ENCODE results near the gene UPK3A. TPM values are rescaled to one million over a fixed set of nuclear protein-coding genes. Genes with fewer than 3 reads are reported as not detected.

The UPK3A gene
- total and polyA plus RNA-seq, 2 of the 13 experiments (the other 11 are each of a cell fraction or from before 2014, with no cell fraction given), result 10.5 to 13.8 TPM

- TF ChIP-seq ARID3A (IDR thresholded peaks at IDR 0.05; ENCODE audit: low read depth, low read length) (no peak), ZGPAT (CRISPR knock-in tag; IDR thresholded peaks at IDR 0.05) (no peak), ATF4 (CRISPR knock-in tag; IDR thresholded peaks at IDR 0.05) (no peak), NCOA2 (CRISPR knock-in tag; IDR thresholded peaks at IDR 0.05) (no peak; the same call in 1 of the 2 replicates), ZNF724P (CRISPR knock-in tag; IDR thresholded peaks at IDR 0.05; ENCODE audit: borderline replicate concordance) (no peak), YY1 (IDR thresholded peaks at IDR 0.05; ENCODE audit: insufficient read depth, insufficient replicate concordance, low read depth, low read length) (no peak), ZNF83 (CRISPR knock-in tag; IDR thresholded peaks at IDR 0.05; ENCODE audit: borderline replicate concordance) (no peak)
Observed at GRCh38 chr22:45272498-45272897, 12.3 kb upstream of the UPK3A start (continued).

- Histone ChIP-seq H2AFZ (ENCODE audit: low read length) (no peak overlapping the region), H4K20me1 (ENCODE audit: insufficient read depth, low read length) (no peaks in the 10 kb centered on the region), H3K4me3 (replicated peaks in 1 of 3; ENCODE audit: insufficient read depth in 1 of 3, low read depth in 2 of 3, low read length in 3 of 3) (peak overlapping the region; percentile 17 to 64 (median 43); a peak in 4 of 6 replicates), H3K36me3 (replicated peaks in 1 of 2; ENCODE audit: control insufficient read depth in 1 of 2, insufficient read depth in 2 of 2, low read length in 2 of 2) (no peaks in the 10 kb centered on the region), H3K4me2 (ENCODE audit: low read depth, low read length) (peak overlapping the region; percentile 82), H3K9me3 (ENCODE audit: low read length) (no peaks in the 10 kb centered on the region), H3K4me1 (ENCODE audit: insufficient read depth, low read length) (peaks cover 87% of the 10 kb centered on the region), H3K9ac (ENCODE audit: insufficient read depth, low read depth, low read length) (peak overlapping the region; percentile 86), H3K79me2 (ENCODE audit: insufficient read depth, low read length) (peaks cover 16% of the 10 kb centered on the region), H3K27ac (ENCODE audit: extremely low read length, insufficient read depth, low read length) (peak overlapping the region; percentile 98), H3K27me3 (ENCODE audit: control insufficient read depth in 1 of 2, insufficient read depth in 2 of 2, low read length in 2 of 2) (no peaks in the 10 kb centered on the region)
- in situ Hi-C loops (cut with HindIII; ENCODE audit: extremely low pct_ligation_motif_present, low pct_unique_long_range_greater_than_20kb), result loop anchor here (5.0 kb wide), 1 partner anchor 34 kb away; the partner anchor contains the start of gene FAM118A
- peak; percentile 87 for ATAC-seq
- POLR2A ChIA-PET, result interaction anchor here (0.7 to 4.5 kb wide), 25 partner anchors 9 to 260 kb away, joined by 3 to 73 read pairs (median 6); partner anchors contain the start of genes FAM118A, NUP50 and UPK3A
- WGBS (ENCODE audit: low lambda C conversion rate), result 3% methylated on average over 5 of the region's 15 CpGs
- peak; percentile 98 for FAIRE-seq
- BruUV-seq (replicated peaks), result no TSS peak
- DNase-seq (ENCODE audit: low spot score), result peak; percentile 98
- CTCF ChIA-PET (ENCODE audit: low intra/inter-chr PET ratio, low total read pairs), result no interaction called here
- intact Hi-C loops (cut with micrococcal nuclease; ENCODE audit: unreplicated experiment), result no loop called here
- peak; percentile 98 for TF ChIP-seq ZBTB26 (CRISPR knock-in tag; IDR thresholded peaks at IDR 0.05; ENCODE audit: borderline replicate concordance)
- 0 out of 2 replicates have a peak, but pooled peaks have one; percentile 31 for TF ChIP-seq NCOA1 (CRISPR knock-in tag; IDR thresholded peaks at IDR 0.05)
- peak; percentile 33; the same call in 1 of the 2 replicates for TF ChIP-seq GABPB1 (CRISPR knock-in tag; IDR thresholded peaks at IDR 0.05)
- 0 out of 2 replicates have a peak, but pooled peaks have one; percentile 51 for TF ChIP-seq ZNF547 (CRISPR knock-in tag; IDR thresholded peaks at IDR 0.05)
- no peak for TF ChIP-seq ZFP37 (CRISPR knock-in tag; IDR thresholded peaks at IDR 0.05; ENCODE audit: borderline replicate concordance)
- TF ChIP-seq SSRP1 (CRISPR knock-in tag; IDR thresholded peaks at IDR 0.05), result no peak
- no peak for TF ChIP-seq KDM3A (CRISPR knock-in tag; IDR thresholded peaks at IDR 0.05; ENCODE audit: low read depth)
- no peak for TF ChIP-seq PHB2 (IDR thresholded peaks at IDR 0.05; ENCODE audit: partially characterized antibody)
- TF ChIP-seq GATA4 (IDR thresholded peaks at IDR 0.05; ENCODE audit: borderline replicate concordance, low read depth), result peak; percentile 96
Observed at GRCh38 chr22:45273452-45274075, 11.2 kb upstream of the UPK3A start.
